ENCODE measurements around the gene SGSM2.
A peak's percentile ranks its signal among the peaks of the same experiment; 100 is the strongest.
"Not testable (repeated sequence)": the region's sequence is repeated elsewhere in the genome, so short reads cannot be mapped to it uniquely, and the experiment has no call there.

The SGSM2 gene, protein sequence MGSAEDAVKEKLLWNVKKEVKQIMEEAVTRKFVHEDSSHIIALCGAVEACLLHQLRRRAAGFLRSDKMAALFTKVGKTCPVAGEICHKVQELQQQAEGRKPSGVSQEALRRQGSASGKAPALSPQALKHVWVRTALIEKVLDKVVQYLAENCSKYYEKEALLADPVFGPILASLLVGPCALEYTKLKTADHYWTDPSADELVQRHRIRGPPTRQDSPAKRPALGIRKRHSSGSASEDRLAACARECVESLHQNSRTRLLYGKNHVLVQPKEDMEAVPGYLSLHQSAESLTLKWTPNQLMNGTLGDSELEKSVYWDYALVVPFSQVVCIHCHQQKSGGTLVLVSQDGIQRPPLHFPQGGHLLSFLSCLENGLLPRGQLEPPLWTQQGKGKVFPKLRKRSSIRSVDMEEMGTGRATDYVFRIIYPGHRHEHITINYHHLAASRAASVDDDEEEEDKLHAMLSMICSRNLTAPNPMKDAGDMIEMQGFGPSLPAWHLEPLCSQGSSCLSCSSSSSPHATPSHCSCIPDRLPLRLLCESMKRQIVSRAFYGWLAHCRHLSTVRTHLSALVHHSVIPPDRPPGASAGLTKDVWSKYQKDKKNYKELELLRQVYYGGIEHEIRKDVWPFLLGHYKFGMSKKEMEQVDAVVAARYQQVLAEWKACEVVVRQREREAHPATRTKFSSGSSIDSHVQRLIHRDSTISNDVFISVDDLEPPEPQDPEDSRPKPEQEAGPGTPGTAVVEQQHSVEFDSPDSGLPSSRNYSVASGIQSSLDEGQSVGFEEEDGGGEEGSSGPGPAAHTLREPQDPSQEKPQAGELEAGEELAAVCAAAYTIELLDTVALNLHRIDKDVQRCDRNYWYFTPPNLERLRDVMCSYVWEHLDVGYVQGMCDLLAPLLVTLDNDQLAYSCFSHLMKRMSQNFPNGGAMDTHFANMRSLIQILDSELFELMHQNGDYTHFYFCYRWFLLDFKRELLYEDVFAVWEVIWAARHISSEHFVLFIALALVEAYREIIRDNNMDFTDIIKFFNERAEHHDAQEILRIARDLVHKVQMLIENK

DNA sequence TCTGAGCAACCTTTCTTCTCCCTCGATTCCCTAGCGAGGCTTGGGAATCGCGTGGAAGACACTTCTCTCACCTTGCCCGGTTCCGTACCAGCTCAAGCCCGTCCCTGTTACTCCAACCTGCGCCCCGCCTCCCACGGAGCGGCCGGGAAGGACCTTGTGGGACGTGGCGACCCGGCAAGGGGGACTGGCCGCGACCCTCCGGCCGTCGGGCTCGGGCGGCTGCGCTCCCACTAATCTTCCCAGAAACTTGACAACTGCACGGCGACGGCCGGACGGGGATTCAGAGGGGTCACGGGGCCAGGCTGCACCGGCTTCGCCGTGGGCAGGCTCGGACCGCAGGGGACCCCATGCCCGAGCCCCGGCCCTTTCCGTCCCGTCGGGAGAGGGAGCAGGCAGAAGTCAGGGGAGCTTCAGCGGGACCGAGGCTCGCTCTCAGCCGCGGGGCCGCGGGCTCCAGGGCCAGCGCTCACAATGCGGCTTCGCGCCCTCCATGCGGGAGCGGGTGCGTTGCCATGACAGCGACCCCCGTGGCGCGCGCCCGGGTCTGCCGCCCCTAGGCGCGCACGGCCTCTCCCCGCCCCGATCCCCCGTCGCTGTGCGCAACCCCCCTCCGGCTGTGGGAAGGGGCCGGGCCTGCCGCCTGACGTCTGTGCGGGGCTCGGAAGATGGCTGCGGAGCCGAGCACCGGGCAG, at the start of gene SGSM2:
SGSM2 (plus strand) TSS at position 650 of the 692 bp plus-strand sequence. CDS start 188 bp downstream, outside the sequence.
- peak; percentile 62 for DNase-seq

DNA sequence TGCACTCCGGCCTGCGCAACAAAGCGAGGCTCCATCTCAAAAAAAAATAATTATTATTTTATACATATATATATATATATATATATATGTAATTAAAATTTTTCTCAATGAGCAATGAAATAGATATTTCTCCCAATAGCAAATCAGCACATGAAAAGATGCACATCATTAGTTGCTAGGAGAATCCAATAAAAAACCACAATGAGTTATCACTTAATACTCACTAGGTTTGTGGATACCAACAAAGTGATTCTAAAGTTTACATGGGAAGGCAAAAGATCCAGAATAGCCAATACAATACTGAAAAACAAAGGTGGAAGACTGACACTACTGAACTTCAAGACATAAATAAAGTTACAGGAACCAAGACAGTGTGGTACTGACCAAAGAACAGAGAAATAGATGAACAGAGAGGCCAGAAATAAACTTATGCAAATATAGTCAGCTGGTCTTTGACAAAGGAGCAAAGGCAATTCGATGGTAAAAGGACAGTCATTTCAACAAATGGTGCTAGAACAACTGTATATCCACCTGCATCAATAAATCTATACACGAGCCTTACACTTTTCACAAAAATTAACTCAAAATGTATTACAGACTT, 47.3 kb upstream of the SGSM2 start:
- no peak for DNase-seq

GRCh38 chr17:2292100-2292499, 45.2 kb upstream of the SGSM2 start:
- no peak for DNase-seq

DNA sequence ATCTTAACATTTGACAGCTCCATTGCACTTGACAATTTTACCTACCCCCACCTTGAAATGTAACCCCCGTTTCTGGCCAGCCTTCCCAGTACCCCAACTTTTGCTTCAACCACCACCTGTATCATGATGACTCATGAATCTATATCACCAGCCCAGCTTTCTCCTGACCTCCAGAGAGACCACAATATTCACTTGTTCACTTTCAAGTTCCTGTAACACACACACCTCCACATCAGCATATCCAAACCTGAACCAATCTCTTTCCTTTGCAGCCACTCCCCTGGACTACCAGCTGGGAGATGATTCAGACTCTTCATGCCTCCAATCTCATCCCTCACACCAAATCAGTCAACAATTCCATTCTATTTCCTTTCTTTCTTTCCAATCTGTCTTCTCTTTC, 41.7 kb upstream of the SGSM2 start:
- DNase-seq: no peak

- DNase-seq: no peak
Observed at GRCh38 chr17:2297023-2297422, 40.3 kb upstream of the SGSM2 start.

GRCh38 chr17:2299136-2299535, 38.2 kb upstream of the SGSM2 start:
- DNase-seq: no peak

- DNase-seq: no peak
Observed at GRCh38 chr17:2299756-2300155, 37.5 kb upstream of the SGSM2 start.

DNA sequence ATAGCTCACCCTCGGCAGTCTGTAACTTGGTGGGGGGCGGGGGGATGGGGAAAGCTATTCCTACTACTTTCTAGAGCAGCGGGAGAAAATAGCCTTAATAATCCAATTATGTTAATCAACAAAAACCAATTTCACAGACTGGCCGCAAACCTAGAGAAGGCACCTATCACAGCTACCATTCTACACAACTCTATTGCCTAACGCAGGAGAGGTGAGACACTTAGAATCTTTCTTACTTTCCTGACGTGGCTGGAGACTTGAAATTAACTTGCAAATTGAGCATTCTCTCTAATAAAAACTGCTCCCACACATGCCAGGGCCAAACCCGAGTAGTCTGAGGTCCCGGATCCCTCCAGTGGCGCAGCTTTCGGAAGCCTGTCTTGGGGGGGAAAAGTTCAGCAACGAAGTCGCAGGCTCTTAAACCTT, 34.5 kb upstream of the SGSM2 start:
- DNase-seq: no peak

GRCh38 chr17:2303204-2304188, 33.8 kb upstream of the SGSM2 start, which contains the start of the genes SMG6 and SRR:
Gene SMG6, minus strand, starts transcription at chr17:2303785. Its CDS starts 65 bp downstream, at chr17:2303720.
Gene SRR, plus strand, starts transcription at chr17:2303950. Its CDS starts 11,611 bp downstream, at chr17:2315561.
- peak; percentile 90 for DNase-seq

GRCh38 chr17:2304931-2305330, 32.4 kb upstream of the SGSM2 start:
- no peak for DNase-seq

- no peak for DNase-seq
Observed at GRCh38 chr17:2309338-2310154, 27.8 kb upstream of the SGSM2 start.

- DNase-seq: no peak
Observed at GRCh38 chr17:2312736-2313135, 24.6 kb upstream of the SGSM2 start.

GRCh38 chr17:2316916-2317205, 20.4 kb upstream of the SGSM2 start:
- DNase-seq: not testable (repeated sequence)

DNA sequence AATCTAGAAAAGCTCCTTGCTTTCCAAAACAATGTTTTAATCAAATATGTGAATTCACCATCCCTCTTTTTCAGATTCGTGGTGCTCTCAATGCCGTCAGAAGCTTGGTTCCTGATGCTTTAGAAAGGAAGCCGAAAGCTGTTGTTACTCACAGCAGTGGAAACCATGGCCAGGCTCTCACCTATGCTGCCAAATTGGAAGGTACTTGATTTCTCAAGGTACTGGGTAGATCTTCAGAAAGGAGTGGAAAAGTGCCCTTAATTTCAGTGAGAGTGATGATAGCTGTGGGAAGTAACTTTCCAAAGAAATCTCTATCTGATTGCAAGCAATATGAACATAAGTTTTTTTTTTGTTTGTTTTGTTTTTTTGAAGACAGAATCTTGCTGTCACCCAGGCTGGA, 19.5 kb upstream of the SGSM2 start:
- DNase-seq: no peak

GRCh38 chr17:2319051-2319450, 18.2 kb upstream of the SGSM2 start:
- no peak for DNase-seq

- DNase-seq: no peak
Observed at GRCh38 chr17:2321399-2321798, 15.9 kb upstream of the SGSM2 start.

- no peak for DNase-seq
Observed at GRCh38 chr17:2323629-2324314, 13.5 kb upstream of the SGSM2 start.

DNA sequence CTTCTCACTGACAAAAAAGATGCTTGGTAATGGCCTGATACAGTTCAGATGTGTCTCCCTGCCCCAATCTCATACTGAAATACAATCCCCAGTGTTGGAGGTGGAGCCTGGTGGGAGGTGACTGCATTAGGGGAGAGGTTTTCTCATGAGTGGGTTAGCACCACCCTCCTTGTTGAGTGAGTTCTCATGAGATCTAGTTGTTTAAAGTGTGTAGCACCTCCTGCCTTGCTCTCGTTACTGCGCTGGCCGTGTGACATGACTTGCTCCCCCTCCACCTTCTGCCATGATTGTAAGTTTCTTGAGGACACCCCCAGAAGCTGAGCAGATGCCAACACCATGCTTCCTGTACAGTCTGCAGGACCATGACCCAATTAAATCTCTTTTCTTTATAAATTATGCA, 6.0 kb upstream of the SGSM2 start:
- DNase-seq: no peak

GRCh38 chr17:2335726-2336214, 1.5 kb upstream of the SGSM2 start:
- no peak for DNase-seq

All from activated CD4-positive, CD25-positive, alpha-beta regulatory T cell treated with anti-CD3 and anti-CD28 coated beads, Interleukin-2, amount 50 U/mL, for 72 hours (primary cell).